ENCODE data around the gene PLA2G1B. TPM values are rescaled to one million over a fixed set of nuclear protein-coding genes. Genes with fewer than 3 reads are reported as not detected.

The PLA2G1B gene
- total and polyA plus RNA-seq, 2 of the 13 experiments (the other 11 are each of a cell fraction or from before 2014, with no cell fraction given): 0.33 to 1.4 TPM

- TF ChIP-seq, protein P1, sequence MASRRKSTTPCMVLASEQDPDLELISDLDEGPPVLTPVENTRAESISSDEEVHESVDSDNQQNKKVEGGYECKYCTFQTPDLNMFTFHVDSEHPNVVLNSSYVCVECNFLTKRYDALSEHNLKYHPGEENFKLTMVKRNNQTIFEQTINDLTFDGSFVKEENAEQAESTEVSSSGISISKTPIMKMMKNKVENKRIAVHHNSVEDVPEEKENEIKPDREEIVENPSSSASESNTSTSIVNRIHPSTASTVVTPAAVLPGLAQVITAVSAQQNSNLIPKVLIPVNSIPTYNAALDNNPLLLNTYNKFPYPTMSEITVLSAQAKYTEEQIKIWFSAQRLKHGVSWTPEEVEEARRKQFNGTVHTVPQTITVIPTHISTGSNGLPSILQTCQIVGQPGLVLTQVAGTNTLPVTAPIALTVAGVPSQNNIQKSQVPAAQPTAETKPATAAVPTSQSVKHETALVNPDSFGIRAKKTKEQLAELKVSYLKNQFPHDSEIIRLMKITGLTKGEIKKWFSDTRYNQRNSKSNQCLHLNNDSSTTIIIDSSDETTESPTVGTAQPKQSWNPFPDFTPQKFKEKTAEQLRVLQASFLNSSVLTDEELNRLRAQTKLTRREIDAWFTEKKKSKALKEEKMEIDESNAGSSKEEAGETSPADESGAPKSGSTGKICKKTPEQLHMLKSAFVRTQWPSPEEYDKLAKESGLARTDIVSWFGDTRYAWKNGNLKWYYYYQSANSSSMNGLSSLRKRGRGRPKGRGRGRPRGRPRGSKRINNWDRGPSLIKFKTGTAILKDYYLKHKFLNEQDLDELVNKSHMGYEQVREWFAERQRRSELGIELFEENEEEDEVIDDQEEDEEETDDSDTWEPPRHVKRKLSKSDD (CRISPR knock-in tag; IDR thresholded peaks at IDR 0.05; ENCODE audit: low read depth): no peak
- peak; percentile 88 for TF ChIP-seq TFE3 (CRISPR knock-in tag; IDR thresholded peaks at IDR 0.05)
- TF ChIP-seq ATF7-NPFF (CRISPR knock-in tag; IDR thresholded peaks at IDR 0.05; ENCODE audit: low read depth): peak; percentile 69; the same call in 1 of the 2 replicates
- TF ChIP-seq DR1 (CRISPR knock-in tag; IDR thresholded peaks at IDR 0.05): peak; percentile 95
- TF ChIP-seq, protein P2, sequence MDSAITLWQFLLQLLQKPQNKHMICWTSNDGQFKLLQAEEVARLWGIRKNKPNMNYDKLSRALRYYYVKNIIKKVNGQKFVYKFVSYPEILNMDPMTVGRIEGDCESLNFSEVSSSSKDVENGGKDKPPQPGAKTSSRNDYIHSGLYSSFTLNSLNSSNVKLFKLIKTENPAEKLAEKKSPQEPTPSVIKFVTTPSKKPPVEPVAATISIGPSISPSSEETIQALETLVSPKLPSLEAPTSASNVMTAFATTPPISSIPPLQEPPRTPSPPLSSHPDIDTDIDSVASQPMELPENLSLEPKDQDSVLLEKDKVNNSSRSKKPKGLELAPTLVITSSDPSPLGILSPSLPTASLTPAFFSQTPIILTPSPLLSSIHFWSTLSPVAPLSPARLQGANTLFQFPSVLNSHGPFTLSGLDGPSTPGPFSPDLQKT (CRISPR knock-in tag; IDR thresholded peaks at IDR 0.05; ENCODE audit: borderline replicate concordance): no peak
- peak; percentile 68 for TF ChIP-seq XRCC5 (optimal IDR thresholded peaks at IDR 0.05; ENCODE audit: low read length)
- no peak for TF ChIP-seq RNF219 (CRISPR knock-in tag; IDR thresholded peaks at IDR 0.05)
- no peak for TF ChIP-seq SNRNP70 (IDR thresholded peaks at IDR 0.05; ENCODE audit: low read depth, low read length)
- no peak for TF ChIP-seq ZNF780A (CRISPR knock-in tag; IDR thresholded peaks at IDR 0.05)
- TF ChIP-seq ZFP90 (CRISPR knock-in tag; IDR thresholded peaks at IDR 0.05; ENCODE audit: borderline replicate concordance): peak; percentile 62; the same call in 1 of the 2 replicates
- TF ChIP-seq HES4 (CRISPR knock-in tag; IDR thresholded peaks at IDR 0.05; ENCODE audit: borderline replicate concordance): no peak
- TF ChIP-seq ZNF275 (CRISPR knock-in tag; IDR thresholded peaks at IDR 0.05; ENCODE audit: borderline replicate concordance): no peak
- peak; percentile 19; the same call in 1 of the 2 replicates for TF ChIP-seq ZNF614 (CRISPR knock-in tag; IDR thresholded peaks at IDR 0.05; ENCODE audit: borderline replicate concordance)
- TF ChIP-seq KLF11 (CRISPR knock-in tag; IDR thresholded peaks at IDR 0.05): peak; percentile 57; the same call in 1 of the 2 replicates
- TF ChIP-seq YEATS4 (CRISPR knock-in tag; IDR thresholded peaks at IDR 0.05; ENCODE audit: borderline replicate concordance): peak; percentile 86
- TF ChIP-seq MED13 (CRISPR knock-in tag; IDR thresholded peaks at IDR 0.05): 0 out of 2 replicates have a peak, but pooled peaks have one; percentile 17
- 0 out of 2 replicates have a peak, but pooled peaks have one; percentile 30 for TF ChIP-seq FOXO1 (CRISPR knock-in tag; IDR thresholded peaks at IDR 0.05)
Observed at GRCh38 chr12:120317224-120318105, 10.1 kb downstream of the PLA2G1B start (continued).
